Neutrophil (primary cell): ENCODE results near the gene FAM171A2.

Experiments used
- H3K27ac ChIP-seq: fragments of 200-600 bp; sonication (generic); 2 replicates; pipeline ENCODE4 v1.5.1; 2016; ENCODE audit warnings: mild to moderate bottlenecking, moderate library complexity
- H3K27me3 ChIP-seq: fragments of 200-600 bp; sonication (generic); 2 replicates; pipeline ENCODE4 v1.6.0; 2016; ENCODE audit warnings: mild to moderate bottlenecking
- H3K36me3 ChIP-seq: fragments of 200-600 bp; sonication (generic); 2 replicates; pipeline ENCODE4 v1.5.1; 2017
- H3K4me1 ChIP-seq, 2 experiments: fragments of 200-600 bp in 1 of 2; sonication (generic) in 1 of 2; 1 replicate in 1 of 2; 2 replicates in 1 of 2; pipeline versions ENCODE4 v1.5.1 to v1.6.1; 2013 to 2016; ENCODE audit warnings: low read depth in 1 of 2, low read length in 1 of 2, mild to moderate bottlenecking in 1 of 2, moderate library complexity in 1 of 2; ENCODE audit not compliant: control insufficient read depth in 1 of 2, insufficient read depth in 1 of 2
- H3K4me3 ChIP-seq, 2 experiments: fragments of 200-600 bp in 1 of 2; sonication (generic) in 1 of 2; 1 replicate in 1 of 2; 2 replicates in 1 of 2; pipeline ENCODE4 v1.5.1; 2013 to 2016; ENCODE audit warnings: low read depth in 1 of 2, low read length in 1 of 2, mild to moderate bottlenecking in 1 of 2, moderate library complexity in 1 of 2
- H3K9me3 ChIP-seq: fragments of 200-600 bp; sonication (generic); 2 replicates; pipeline ENCODE4 v1.5.1; 2016
- TF ChIP-seq, protein P1 (sequence below): fragments of 200-600 bp; sonication (generic); IDR thresholded peaks from 2 replicates; pipeline ENCODE4 v1.5.1; 2016; ENCODE audit warnings: antibody characterized with exemption

FAM171A2 gene

DNA sequence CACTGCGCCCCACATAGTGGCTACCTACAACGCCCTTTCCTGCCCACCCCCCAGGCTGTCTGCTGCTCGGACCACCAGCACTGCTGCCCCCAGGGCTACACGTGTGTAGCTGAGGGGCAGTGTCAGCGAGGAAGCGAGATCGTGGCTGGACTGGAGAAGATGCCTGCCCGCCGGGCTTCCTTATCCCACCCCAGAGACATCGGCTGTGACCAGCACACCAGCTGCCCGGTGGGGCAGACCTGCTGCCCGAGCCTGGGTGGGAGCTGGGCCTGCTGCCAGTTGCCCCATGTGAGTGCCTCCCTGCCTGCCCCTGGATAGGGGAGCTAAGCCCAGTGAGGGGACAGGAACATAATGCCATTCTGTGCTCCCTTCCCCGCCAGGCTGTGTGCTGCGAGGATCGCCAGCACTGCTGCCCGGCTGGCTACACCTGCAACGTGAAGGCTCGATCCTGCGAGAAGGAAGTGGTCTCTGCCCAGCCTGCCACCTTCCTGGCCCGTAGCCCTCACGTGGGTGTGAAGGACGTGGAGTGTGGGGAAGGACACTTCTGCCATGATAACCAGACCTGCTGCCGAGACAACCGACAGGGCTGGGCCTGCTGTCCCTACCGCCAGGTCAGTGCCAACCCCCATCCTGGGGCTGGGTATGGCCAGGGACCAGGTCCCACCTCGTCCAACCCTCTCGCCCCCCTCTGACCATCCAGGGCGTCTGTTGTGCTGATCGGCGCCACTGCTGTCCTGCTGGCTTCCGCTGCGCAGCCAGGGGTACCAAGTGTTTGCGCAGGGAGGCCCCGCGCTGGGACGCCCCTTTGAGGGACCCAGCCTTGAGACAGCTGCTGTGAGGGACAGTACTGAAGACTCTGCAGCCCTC, 11.5 kb downstream of the FAM171A2 start:
- no peaks in the 10 kb centered on the region for H3K9me3 ChIP-seq
- peaks cover 45 to 55% of the 10 kb centered on the region in 2 experiments for H3K4me1 ChIP-seq
- TF ChIP-seq, protein P1, sequence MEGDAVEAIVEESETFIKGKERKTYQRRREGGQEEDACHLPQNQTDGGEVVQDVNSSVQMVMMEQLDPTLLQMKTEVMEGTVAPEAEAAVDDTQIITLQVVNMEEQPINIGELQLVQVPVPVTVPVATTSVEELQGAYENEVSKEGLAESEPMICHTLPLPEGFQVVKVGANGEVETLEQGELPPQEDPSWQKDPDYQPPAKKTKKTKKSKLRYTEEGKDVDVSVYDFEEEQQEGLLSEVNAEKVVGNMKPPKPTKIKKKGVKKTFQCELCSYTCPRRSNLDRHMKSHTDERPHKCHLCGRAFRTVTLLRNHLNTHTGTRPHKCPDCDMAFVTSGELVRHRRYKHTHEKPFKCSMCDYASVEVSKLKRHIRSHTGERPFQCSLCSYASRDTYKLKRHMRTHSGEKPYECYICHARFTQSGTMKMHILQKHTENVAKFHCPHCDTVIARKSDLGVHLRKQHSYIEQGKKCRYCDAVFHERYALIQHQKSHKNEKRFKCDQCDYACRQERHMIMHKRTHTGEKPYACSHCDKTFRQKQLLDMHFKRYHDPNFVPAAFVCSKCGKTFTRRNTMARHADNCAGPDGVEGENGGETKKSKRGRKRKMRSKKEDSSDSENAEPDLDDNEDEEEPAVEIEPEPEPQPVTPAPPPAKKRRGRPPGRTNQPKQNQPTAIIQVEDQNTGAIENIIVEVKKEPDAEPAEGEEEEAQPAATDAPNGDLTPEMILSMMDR: no peak
- peaks cover 50% of the 10 kb centered on the region for H3K36me3 ChIP-seq
- no peak overlapping the region for H3K27ac ChIP-seq
- H3K4me3 ChIP-seq: no peak overlapping the region
- H3K27me3 ChIP-seq: peaks cover 26% of the 10 kb centered on the region

DNA sequence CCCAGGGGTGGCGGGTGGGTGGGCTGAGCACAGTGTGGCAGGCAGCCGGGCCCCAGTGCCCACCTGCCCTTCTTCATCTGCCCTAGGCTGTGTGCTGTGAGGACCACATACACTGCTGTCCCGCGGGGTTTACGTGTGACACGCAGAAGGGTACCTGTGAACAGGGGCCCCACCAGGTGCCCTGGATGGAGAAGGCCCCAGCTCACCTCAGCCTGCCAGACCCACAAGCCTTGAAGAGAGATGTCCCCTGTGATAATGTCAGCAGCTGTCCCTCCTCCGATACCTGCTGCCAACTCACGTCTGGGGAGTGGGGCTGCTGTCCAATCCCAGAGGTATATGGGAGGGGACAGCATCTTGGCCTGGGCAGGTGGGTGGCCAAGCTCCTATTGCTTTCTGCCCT, 12.2 kb downstream of the FAM171A2 start:
- TF ChIP-seq, protein P1: no peak
- no peak overlapping the region for H3K4me3 ChIP-seq
- H3K27me3 ChIP-seq: peaks cover 25% of the 10 kb centered on the region
- H3K4me1 ChIP-seq: peaks cover 52 to 62% of the 10 kb centered on the region in 2 experiments
- H3K9me3 ChIP-seq: no peaks in the 10 kb centered on the region
- no peak overlapping the region for H3K27ac ChIP-seq
- H3K36me3 ChIP-seq: peaks cover 50% of the 10 kb centered on the region

DNA sequence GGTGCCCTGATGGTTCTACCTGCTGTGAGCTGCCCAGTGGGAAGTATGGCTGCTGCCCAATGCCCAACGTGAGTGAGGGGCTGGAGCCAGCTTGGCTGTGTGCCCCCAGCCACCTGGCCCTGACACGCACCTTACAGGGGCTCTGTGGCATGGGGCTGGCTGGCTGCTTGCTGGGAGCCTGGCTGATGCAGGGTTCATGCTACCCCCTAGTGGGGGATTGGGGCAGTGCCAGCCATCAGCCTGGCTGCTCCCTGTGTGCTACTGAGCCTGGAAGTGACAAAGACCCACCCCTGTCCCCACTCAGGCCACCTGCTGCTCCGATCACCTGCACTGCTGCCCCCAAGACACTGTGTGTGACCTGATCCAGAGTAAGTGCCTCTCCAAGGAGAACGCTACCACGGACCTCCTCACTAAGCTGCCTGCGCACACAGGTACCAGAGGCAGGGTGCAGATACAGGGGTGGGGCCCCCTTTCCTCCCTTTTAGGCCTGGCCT, 12.9 kb downstream of the FAM171A2 start:
- H3K27ac ChIP-seq: peak overlapping the region; percentile 6
- no peak overlapping the region for H3K4me3 ChIP-seq
- H3K27me3 ChIP-seq: peaks cover 18% of the 10 kb centered on the region
- no peaks in the 10 kb centered on the region for H3K9me3 ChIP-seq
- H3K36me3 ChIP-seq: peaks cover 50% of the 10 kb centered on the region
- TF ChIP-seq, protein P1: peak; percentile 88
- H3K4me1 ChIP-seq: peaks cover 59 to 69% of the 10 kb centered on the region in 2 experiments

DNA sequence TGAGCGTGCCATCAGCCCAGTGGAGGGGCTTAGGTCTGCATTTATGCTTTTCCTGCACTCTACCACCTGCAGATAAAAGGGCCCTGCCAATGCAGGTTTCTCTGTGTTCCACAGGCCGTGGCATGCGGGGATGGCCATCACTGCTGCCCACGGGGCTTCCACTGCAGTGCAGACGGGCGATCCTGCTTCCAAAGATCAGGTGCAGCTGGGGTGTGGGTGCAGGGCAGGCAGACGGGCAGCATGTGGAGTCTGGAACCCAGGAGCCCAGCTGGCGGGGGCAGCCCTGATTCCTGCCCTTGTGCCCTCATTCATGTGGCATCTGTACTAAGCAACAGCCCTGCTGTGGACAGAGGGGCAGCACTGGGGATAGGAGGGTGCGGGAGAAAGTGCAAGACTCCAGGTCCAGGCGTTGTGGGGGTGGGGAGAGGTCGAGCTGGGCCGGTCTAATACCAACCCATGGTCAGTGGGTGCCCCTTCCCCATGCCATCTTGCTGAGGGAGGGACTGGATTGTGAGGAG, 14.0 kb downstream of the FAM171A2 start:
- TF ChIP-seq, protein P1: no peak
- Histone ChIP-seq H3K9me3 (no peaks in the 10 kb centered on the region), H3K27ac (no peak overlapping the region), H3K36me3 (peaks cover 50% of the 10 kb centered on the region), H3K4me1 (peaks cover 70 to 76% of the 10 kb centered on the region in 2 experiments), H3K27me3 (peaks cover 7% of the 10 kb centered on the region), H3K4me3 (no peak overlapping the region)

DNA sequence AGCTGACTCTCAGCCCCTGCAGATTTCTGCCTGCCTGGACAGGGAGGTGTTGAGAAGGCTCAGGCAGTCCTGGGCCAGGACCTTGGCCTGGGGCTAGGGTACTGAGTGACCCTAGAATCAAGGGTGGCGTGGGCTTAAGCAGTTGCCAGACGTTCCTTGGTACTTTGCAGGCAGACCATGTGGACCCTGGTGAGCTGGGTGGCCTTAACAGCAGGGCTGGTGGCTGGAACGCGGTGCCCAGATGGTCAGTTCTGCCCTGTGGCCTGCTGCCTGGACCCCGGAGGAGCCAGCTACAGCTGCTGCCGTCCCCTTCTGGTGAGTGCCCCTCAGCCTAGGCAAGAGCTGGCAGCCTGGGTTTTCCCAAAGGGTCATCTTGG, 14.7 kb downstream of the FAM171A2 start:
- no peaks in the 10 kb centered on the region for H3K9me3 ChIP-seq
- peaks cover 77 to 80% of the 10 kb centered on the region in 2 experiments for H3K4me1 ChIP-seq
- H3K27ac ChIP-seq: peak overlapping the region; percentile 93
- peaks cover 4% of the 10 kb centered on the region for H3K27me3 ChIP-seq
- peaks cover 50% of the 10 kb centered on the region for H3K36me3 ChIP-seq
- H3K4me3 ChIP-seq: peak overlapping the region; percentile 28 to 93
- TF ChIP-seq, protein P1: no peak
